ENCODE measurements around the gene TMEM225B.
"Not testable (repeated sequence)": the region's sequence is repeated elsewhere in the genome, so short reads cannot be mapped to it uniquely, and the experiment has no call there.

TMEM225B gene

GRCh38 chr7:99624484-99624883 lies 26.4 kb downstream of the TMEM225B start:
- DNase-seq = no peak

GRCh38 chr7:99625321-99625720 lies 27.3 kb downstream of the TMEM225B start:
- no peak for DNase-seq

GRCh38 chr7:99625961-99626360 lies 27.9 kb downstream of the TMEM225B start:
- DNase-seq = no peak

GRCh38 chr7:99626661-99627060 lies 28.6 kb downstream of the TMEM225B start:
- no peak for DNase-seq

- no peak for DNase-seq
Measured at GRCh38 chr7:99627513-99627912, 29.4 kb downstream of the TMEM225B start.

GRCh38 chr7:99628471-99629465 lies 30.7 kb downstream of the TMEM225B start:
- DNase-seq = no peak

- no peak for DNase-seq
Measured at GRCh38 chr7:99629643-99630042, 31.6 kb downstream of the TMEM225B start.

GRCh38 chr7:99631295-99632109 lies 33.4 kb downstream of the TMEM225B start:
- DNase-seq = no peak

- not testable (repeated sequence) for DNase-seq
Measured at GRCh38 chr7:99637414-99637813, 39.3 kb downstream of the TMEM225B start.

GRCh38 chr7:99638731-99639130 lies 40.7 kb downstream of the TMEM225B start:
- DNase-seq = no peak

- no peak for DNase-seq
Measured at GRCh38 chr7:99639267-99639666, 41.2 kb downstream of the TMEM225B start.

- DNase-seq = no peak
Measured at GRCh38 chr7:99642027-99642426, 44.0 kb downstream of the TMEM225B start.

GRCh38 chr7:99643464-99643863 lies 45.4 kb downstream of the TMEM225B start:
- no peak for DNase-seq

- no peak for DNase-seq
Measured at GRCh38 chr7:99644431-99644830, 46.4 kb downstream of the TMEM225B start.

GRCh38 chr7:99645590-99645989 lies 47.5 kb downstream of the TMEM225B start:
- DNase-seq = no peak

GRCh38 chr7:99648843-99649242 lies 50.8 kb downstream of the TMEM225B start:
- DNase-seq = no peak

- no peak for DNase-seq
Measured at GRCh38 chr7:99651290-99651689, 53.2 kb downstream of the TMEM225B start.

- DNase-seq = no peak
Measured at GRCh38 chr7:99652671-99653070, 54.6 kb downstream of the TMEM225B start.

GRCh38 chr7:99653269-99653668 lies 55.2 kb downstream of the TMEM225B start:
- DNase-seq = not testable (repeated sequence)

- no peak for DNase-seq
Measured at GRCh38 chr7:99653754-99654153, 55.7 kb downstream of the TMEM225B start.

- not testable (repeated sequence) for DNase-seq
Measured at GRCh38 chr7:99654626-99655025, 56.6 kb downstream of the TMEM225B start.

- DNase-seq = not testable (repeated sequence)
Measured at GRCh38 chr7:99657879-99658278, 59.8 kb downstream of the TMEM225B start.
